Measurements from ENCODE around the gene ZNF444. TPM values are rescaled to one million over a fixed set of nuclear protein-coding genes. Genes with fewer than 3 reads are reported as not detected.

ZNF444 gene
- polyA plus RNA-seq, 1 donor (not counting 4 experiments of a cell fraction or from before 2014, with no cell fraction given), result 9.1 TPM

DNA sequence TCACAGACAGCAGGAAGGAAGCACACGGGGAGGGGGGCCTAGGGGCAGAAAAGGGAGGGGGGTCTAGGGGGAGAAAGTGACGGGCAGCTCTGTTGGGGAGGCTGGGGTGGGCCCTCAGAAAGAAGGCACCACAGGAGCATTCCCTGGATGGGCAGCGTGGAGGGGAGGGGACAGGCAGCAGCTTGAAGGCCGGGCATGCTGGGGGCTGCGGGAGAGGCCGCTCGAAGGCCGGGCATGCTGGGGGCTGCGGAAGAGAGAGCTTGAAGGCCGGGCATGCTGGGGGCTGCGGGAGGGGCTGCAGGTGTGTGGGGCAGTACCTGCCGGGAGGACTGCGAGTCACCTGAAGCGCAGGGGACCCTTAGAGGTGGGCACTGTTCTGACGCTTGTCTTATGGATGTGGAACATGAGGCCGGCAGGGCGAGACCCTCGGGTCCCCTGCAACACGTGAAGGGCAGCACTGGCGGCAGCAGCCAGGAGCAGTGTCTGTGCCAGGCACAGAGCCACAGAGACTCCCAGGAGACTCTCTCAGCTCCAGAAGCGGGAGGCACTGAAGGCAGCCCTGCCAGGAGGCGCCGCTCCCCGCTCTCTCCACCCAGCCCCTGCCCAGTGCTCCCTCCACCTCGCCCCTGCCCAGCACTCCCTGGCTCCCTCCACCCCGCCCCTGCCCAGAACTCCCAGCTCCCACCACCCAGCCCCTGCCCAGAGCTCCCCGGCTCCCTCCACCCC lies 33.3 kb upstream of the ZNF444 start:
- dilution Hi-C loops (cut with MboI; ENCODE audit: extremely low pct_ligation_motif_present, low sequenced_read_pairs), result no loop called here
- Histone ChIP-seq H2AFZ (ENCODE audit: control insufficient read depth, low read length) (no peak overlapping the region), H3K4me1 (ENCODE audit: control insufficient read depth, extremely low read depth, insufficient read depth, low read length) (peaks cover 15% of the 10 kb centered on the region), H3K36me3 (ENCODE audit: control insufficient read depth in 2 of 2, extremely low read depth in 1 of 2, insufficient read depth in 2 of 2, low read length in 2 of 2) (peaks cover 8 to 9% of the 10 kb centered on the region in 2 experiments), H4K20me1 (ENCODE audit: control insufficient read depth, extremely low read depth, insufficient read depth, low read length) (peaks cover 32% of the 10 kb centered on the region), H3K27me3 (ENCODE audit: control insufficient read depth, extremely low read depth, insufficient read depth, low read length) (no peaks in the 10 kb centered on the region), H3K4me3 (ENCODE audit: control insufficient read depth in 2 of 3, extremely low read depth in 1 of 3, insufficient read depth in 2 of 3, low read depth in 1 of 3, low read length in 3 of 3) (no peak overlapping the region), H3K9ac (ENCODE audit: control insufficient read depth, extremely low read depth, insufficient read depth, low read length) (no peak overlapping the region), H3K27ac (ENCODE audit: control insufficient read depth, insufficient read depth, low read length) (no peak overlapping the region), H3K4me2 (ENCODE audit: control insufficient read depth, extremely low read depth, insufficient read depth, low read depth, low read length) (no peak overlapping the region), H3K9me3 (ENCODE audit: control insufficient read depth, low read depth, low read length) (no peaks in the 10 kb centered on the region), H3K9me1 (ENCODE audit: control insufficient read depth, extremely low read depth, insufficient read depth, low read length) (no peaks in the 10 kb centered on the region), H3K79me2 (ENCODE audit: control insufficient read depth, insufficient read depth, low read length) (peaks cover 90% of the 10 kb centered on the region)
- no peak for FAIRE-seq
- DNase-seq (ENCODE audit: low read depth, low spot score), result no peak
- no peak for TF ChIP-seq EZH2 (IDR thresholded peaks at IDR 0.05; ENCODE audit: low read length)
- TF ChIP-seq, protein P1, sequence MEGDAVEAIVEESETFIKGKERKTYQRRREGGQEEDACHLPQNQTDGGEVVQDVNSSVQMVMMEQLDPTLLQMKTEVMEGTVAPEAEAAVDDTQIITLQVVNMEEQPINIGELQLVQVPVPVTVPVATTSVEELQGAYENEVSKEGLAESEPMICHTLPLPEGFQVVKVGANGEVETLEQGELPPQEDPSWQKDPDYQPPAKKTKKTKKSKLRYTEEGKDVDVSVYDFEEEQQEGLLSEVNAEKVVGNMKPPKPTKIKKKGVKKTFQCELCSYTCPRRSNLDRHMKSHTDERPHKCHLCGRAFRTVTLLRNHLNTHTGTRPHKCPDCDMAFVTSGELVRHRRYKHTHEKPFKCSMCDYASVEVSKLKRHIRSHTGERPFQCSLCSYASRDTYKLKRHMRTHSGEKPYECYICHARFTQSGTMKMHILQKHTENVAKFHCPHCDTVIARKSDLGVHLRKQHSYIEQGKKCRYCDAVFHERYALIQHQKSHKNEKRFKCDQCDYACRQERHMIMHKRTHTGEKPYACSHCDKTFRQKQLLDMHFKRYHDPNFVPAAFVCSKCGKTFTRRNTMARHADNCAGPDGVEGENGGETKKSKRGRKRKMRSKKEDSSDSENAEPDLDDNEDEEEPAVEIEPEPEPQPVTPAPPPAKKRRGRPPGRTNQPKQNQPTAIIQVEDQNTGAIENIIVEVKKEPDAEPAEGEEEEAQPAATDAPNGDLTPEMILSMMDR (optimal IDR thresholded peaks at IDR 0.05 in 1 of 3, IDR thresholded peaks at IDR 0.05 in 1 of 3, conservative IDR thresholded peaks at IDR 0.05 in 1 of 3; ENCODE audit: extremely low read depth in 1 of 3, insufficient read depth in 2 of 3, low read length in 3 of 3), result no peak

GRCh38 chr19:56108447-56109195 lies 32.5 kb upstream of the ZNF444 start:
- FAIRE-seq (no peak), DNase-seq (ENCODE audit: low read depth, low spot score) (no peak)
- no peaks in the 10 kb centered on the region for H3K27me3 ChIP-seq (ENCODE audit: control insufficient read depth, extremely low read depth, insufficient read depth, low read length)
- H3K9ac ChIP-seq (ENCODE audit: control insufficient read depth, extremely low read depth, insufficient read depth, low read length), result no peak overlapping the region
- peaks cover 8% of the 10 kb centered on the region in 2 experiments for H3K36me3 ChIP-seq (ENCODE audit: control insufficient read depth in 2 of 2, extremely low read depth in 1 of 2, insufficient read depth in 2 of 2, low read length in 2 of 2)
- no peaks in the 10 kb centered on the region for H3K9me3 ChIP-seq (ENCODE audit: control insufficient read depth, low read depth, low read length)
- H3K9me1 ChIP-seq (ENCODE audit: control insufficient read depth, extremely low read depth, insufficient read depth, low read length), result no peaks in the 10 kb centered on the region
- no peak overlapping the region for H3K4me3 ChIP-seq (ENCODE audit: control insufficient read depth in 2 of 3, extremely low read depth in 1 of 3, insufficient read depth in 2 of 3, low read depth in 1 of 3, low read length in 3 of 3)
- peak overlapping the region; percentile 17 for H3K4me2 ChIP-seq (ENCODE audit: control insufficient read depth, extremely low read depth, insufficient read depth, low read depth, low read length)
- peaks cover 90% of the 10 kb centered on the region for H3K79me2 ChIP-seq (ENCODE audit: control insufficient read depth, insufficient read depth, low read length)
- no peak overlapping the region for H3K27ac ChIP-seq (ENCODE audit: control insufficient read depth, insufficient read depth, low read length)
- no peak overlapping the region for H2AFZ ChIP-seq (ENCODE audit: control insufficient read depth, low read length)
- peaks cover 35% of the 10 kb centered on the region for H4K20me1 ChIP-seq (ENCODE audit: control insufficient read depth, extremely low read depth, insufficient read depth, low read length)
- peaks cover 15% of the 10 kb centered on the region for H3K4me1 ChIP-seq (ENCODE audit: control insufficient read depth, extremely low read depth, insufficient read depth, low read length)
- dilution Hi-C loops (cut with MboI; ENCODE audit: extremely low pct_ligation_motif_present, low sequenced_read_pairs), result no loop called here
- TF ChIP-seq, protein P1 (optimal IDR thresholded peaks at IDR 0.05 in 1 of 3, IDR thresholded peaks at IDR 0.05 in 1 of 3, conservative IDR thresholded peaks at IDR 0.05 in 1 of 3; ENCODE audit: extremely low read depth in 1 of 3, insufficient read depth in 2 of 3, low read length in 3 of 3), result no peak
- TF ChIP-seq EZH2 (IDR thresholded peaks at IDR 0.05; ENCODE audit: low read length), result no peak

Data from keratinocyte (primary cell).